ENCODE measurements around the gene AADACL2. TPM values are rescaled to one million over a fixed set of nuclear protein-coding genes. Genes with fewer than 3 reads are reported as not detected.

The AADACL2 gene
- total RNA-seq, 1 donor from 2014 or later = not detected

DNA sequence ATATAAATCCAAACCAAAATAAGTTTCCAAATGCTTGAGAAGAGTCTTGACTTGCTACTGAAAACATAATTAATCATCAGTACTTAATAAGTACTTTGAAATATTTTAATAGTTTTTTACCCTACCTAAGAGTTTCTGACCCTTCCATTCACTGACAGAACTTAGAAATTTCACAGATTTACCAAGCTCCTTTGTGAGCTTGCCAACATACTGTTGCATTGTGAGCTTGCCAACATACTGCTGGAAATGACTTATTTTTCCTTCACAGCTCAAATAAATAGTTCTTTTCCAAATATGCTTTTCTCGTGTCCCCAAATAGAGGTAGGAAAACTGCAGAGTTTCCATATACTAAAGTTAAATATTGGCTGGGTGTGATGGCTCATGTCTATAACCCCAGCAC lies 70.5 kb downstream of the AADACL2 start:
- peaks cover 16% of the 10 kb centered on the region for H3K36me3 Mint-ChIP-seq (ENCODE audit: low read depth, unreplicated experiment)
- TF ChIP-seq, protein P1, sequence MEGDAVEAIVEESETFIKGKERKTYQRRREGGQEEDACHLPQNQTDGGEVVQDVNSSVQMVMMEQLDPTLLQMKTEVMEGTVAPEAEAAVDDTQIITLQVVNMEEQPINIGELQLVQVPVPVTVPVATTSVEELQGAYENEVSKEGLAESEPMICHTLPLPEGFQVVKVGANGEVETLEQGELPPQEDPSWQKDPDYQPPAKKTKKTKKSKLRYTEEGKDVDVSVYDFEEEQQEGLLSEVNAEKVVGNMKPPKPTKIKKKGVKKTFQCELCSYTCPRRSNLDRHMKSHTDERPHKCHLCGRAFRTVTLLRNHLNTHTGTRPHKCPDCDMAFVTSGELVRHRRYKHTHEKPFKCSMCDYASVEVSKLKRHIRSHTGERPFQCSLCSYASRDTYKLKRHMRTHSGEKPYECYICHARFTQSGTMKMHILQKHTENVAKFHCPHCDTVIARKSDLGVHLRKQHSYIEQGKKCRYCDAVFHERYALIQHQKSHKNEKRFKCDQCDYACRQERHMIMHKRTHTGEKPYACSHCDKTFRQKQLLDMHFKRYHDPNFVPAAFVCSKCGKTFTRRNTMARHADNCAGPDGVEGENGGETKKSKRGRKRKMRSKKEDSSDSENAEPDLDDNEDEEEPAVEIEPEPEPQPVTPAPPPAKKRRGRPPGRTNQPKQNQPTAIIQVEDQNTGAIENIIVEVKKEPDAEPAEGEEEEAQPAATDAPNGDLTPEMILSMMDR (IDR thresholded peaks at IDR 0.05; ENCODE audit: unreplicated experiment) = no peak
- no peak for DNase-seq (ENCODE audit: low spot score)

DNA sequence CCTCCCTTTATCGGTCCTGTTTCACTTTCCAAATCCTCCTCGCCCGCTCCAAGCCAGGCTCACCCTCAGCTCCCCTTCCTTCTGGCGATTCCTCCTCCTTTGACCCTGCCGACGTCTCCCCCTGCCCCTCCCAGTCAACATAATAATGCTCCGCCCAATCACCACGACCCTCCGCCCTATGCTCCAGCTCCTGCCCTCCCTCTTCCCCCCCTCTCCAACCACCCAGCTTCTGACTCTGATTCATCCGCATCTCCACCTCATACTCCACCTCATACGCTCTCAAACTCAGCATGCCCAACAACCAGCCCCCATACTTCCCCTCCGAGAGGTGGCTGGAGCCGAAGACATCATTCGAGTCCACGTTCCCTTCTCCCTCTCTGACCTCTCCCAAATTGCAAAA lies 73.1 kb downstream of the AADACL2 start:
- H3K27me3 Mint-ChIP-seq (ENCODE audit: unreplicated experiment) = peaks cover 6% of the 10 kb centered on the region
- no peak for DNase-seq (ENCODE audit: low spot score)
- TF ChIP-seq, protein P1 (IDR thresholded peaks at IDR 0.05; ENCODE audit: unreplicated experiment) = no peak
- H3K9me3 Mint-ChIP-seq (ENCODE audit: unreplicated experiment) = no peaks in the 10 kb centered on the region
- peaks cover 16% of the 10 kb centered on the region for H3K36me3 Mint-ChIP-seq (ENCODE audit: low read depth, unreplicated experiment)
- H3K4me3 Mint-ChIP-seq (ENCODE audit: unreplicated experiment) = no peak overlapping the region
- no peak overlapping the region for H3K27ac Mint-ChIP-seq (ENCODE audit: unreplicated experiment)
- no peaks in the 10 kb centered on the region for H3K4me1 Mint-ChIP-seq (ENCODE audit: unreplicated experiment)

More for the DNA sequence above, 70.5 kb downstream of the AADACL2 start:
- Mint-ChIP-seq H3K27ac (ENCODE audit: unreplicated experiment) (no peak overlapping the region), H3K4me1 (ENCODE audit: unreplicated experiment) (no peaks in the 10 kb centered on the region), H3K27me3 (ENCODE audit: unreplicated experiment) (peaks cover 6% of the 10 kb centered on the region), H3K9me3 (ENCODE audit: unreplicated experiment) (no peaks in the 10 kb centered on the region), H3K4me3 (ENCODE audit: unreplicated experiment) (no peak overlapping the region)

Other genes with a start within 250 kb of the AADACL2 start
- gene AADAC, start 80.2 kb downstream of the AADACL2 start, total RNA-seq (ENCODE audit: unreplicated experiment) = not detected
- gene SUCNR1, start 139.7 kb downstream of the AADACL2 start, total RNA-seq (ENCODE audit: unreplicated experiment) = 0.05 TPM

Measured in endothelial cell (in vitro differentiated cells).